Measurements from ENCODE around the gene SRC.
A peak's percentile ranks its signal among the peaks of the same experiment; 100 is the strongest.

SRC gene

DNA sequence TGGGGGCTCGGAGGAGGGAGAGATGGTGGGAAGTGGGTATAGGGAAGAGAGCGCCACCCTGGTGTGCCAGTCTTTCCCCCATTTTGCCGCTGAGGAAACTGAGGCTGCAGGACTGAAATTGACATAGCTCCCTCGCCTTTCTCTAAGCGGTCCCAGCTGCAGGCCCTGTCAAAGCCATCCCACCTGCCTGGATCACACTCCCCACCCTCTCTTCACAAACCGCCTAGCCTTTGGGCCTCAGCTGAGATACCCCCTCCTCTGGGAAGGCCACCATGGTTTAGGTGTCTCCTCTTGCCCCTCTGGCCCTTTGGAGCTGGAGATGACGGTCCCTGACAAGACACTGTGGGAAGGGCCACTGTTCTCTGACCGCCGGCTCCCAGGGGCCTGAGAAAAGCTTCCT, 16.9 kb downstream of the SRC start:
- no peak for TF ChIP-seq CTCF (IDR thresholded peaks at IDR 0.05; ENCODE audit: extremely low read depth, insufficient read depth, missing control alignments)
- in situ Hi-C loops (cut with MboI; ENCODE audit: low pct_unique_long_range_greater_than_20kb, low sequenced_read_pairs, unreplicated experiment): no loop called here
- DNase-seq (ENCODE audit: low spot score): no peak

- no peak for DNase-seq (ENCODE audit: low spot score)
- TF ChIP-seq CTCF (IDR thresholded peaks at IDR 0.05; ENCODE audit: extremely low read depth, insufficient read depth, missing control alignments): no peak
- in situ Hi-C loops (cut with MboI; ENCODE audit: low pct_unique_long_range_greater_than_20kb, low sequenced_read_pairs, unreplicated experiment): no loop called here
These were observed 17.5 kb downstream of the SRC start for GRCh38 chr20:37363221-37364012.

DNA sequence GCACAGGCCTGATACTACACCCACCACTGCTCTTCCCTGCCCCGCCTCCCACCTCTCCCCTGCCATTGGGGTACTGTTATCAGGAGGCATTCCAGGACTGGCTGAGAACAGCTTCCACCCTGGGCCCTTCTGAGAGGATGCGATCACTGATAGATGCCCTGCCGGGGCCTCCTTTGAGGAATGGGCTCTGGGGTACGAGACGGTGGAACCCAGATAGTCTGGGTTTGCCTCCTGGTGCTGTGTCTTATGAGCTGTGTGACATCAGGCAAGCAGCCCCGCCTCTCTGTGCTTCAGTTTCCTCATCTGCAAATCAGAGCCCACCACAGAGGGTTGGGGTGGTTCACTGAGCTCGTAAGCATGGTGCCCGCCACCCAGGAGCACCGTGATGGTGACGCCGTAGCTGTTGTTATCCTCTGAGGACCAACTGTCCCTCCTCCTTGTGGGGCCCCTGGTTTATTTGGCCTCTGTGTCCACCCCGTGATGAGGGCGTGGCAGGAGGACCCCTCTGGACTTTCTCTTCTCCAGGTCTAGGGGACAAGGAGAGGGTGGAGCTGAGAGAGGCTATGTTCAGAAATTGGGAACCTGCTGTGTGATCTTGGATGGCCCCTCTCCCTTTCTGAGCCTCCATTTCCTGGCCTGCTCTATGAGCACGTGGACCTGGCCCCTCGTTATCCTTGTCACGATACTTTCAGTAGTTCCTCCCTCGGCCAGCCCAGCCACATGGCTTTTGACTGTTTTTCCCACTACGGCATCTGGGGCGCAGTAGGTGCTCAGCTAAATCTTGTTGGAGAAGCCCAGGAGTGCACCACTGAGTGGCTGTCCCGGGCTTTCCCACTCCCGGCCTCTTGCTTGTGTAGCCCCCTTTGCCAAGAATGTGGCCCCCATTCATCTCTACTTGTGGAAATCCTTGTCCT, 18.3 kb downstream of the SRC start:
- no peak for TF ChIP-seq CTCF (IDR thresholded peaks at IDR 0.05; ENCODE audit: extremely low read depth, insufficient read depth, missing control alignments)
- DNase-seq (ENCODE audit: low spot score): no peak
- in situ Hi-C loops (cut with MboI; ENCODE audit: low pct_unique_long_range_greater_than_20kb, low sequenced_read_pairs, unreplicated experiment): no loop called here

- DNase-seq (ENCODE audit: low spot score): peak; percentile 66
- in situ Hi-C loops (cut with MboI; ENCODE audit: low pct_unique_long_range_greater_than_20kb, low sequenced_read_pairs, unreplicated experiment): no loop called here
- peak; percentile 2 for TF ChIP-seq CTCF (IDR thresholded peaks at IDR 0.05; ENCODE audit: extremely low read depth, insufficient read depth, missing control alignments)
These were observed 19.0 kb downstream of the SRC start for GRCh38 chr20:37364927-37365272.

DNA sequence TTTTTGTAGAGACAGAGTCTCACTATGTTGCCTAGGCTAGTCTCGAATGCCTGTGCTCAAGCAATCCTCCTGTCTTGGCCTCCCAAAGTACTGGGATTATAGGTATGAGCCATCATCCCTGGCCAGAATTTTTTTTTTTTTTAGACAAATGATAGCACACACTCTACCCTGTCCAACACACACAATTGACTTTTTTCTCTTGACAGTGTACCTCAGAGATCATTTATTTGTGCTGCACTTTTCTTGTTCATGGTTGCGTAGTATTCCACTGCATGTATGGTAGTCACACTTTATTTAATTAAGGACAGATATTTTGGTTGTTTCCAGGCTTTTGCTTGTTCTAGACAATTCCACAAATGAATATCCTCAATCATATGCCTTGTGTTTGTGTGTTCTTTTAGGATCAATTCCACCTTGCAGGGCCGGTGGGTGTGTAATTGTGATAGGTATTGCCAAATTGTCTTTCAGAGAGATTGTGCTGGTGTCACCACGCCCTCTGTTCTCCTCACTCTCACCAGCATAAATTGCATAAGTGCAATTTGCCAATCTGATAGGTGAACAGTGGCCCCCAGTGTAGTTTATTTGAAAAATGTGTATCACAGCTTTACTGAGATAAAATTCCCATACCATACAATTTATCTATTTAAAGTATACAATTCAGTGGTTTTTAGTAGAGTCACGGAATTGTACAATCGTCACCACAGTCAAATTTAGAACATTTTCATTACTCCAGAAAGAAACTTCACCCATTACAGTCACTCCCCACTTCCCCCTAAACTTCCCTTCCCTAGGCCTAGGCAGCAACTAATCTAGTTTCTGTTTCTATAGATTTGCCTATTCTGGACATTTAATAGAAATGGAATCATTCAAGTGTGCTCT, 20.1 kb downstream of the SRC start:
- TF ChIP-seq CTCF (IDR thresholded peaks at IDR 0.05; ENCODE audit: extremely low read depth, insufficient read depth, missing control alignments): peak; percentile 21
- peak; percentile 61 for DNase-seq (ENCODE audit: low spot score)
- in situ Hi-C loops (cut with MboI; ENCODE audit: low pct_unique_long_range_greater_than_20kb, low sequenced_read_pairs, unreplicated experiment): no loop called here

GRCh38 chr20:37366743-37367142, 20.8 kb downstream of the SRC start:
- in situ Hi-C loops (cut with MboI; ENCODE audit: low pct_unique_long_range_greater_than_20kb, low sequenced_read_pairs, unreplicated experiment): no loop called here
- DNase-seq (ENCODE audit: low spot score): no peak
- no peak for TF ChIP-seq CTCF (IDR thresholded peaks at IDR 0.05; ENCODE audit: extremely low read depth, insufficient read depth, missing control alignments)
